Activated CD8-positive, alpha-beta T cell treated with anti-CD3 and anti-CD28 coated beads, Interleukin-2, amount 10 ng/mL, durations not matched to agents 7 days and 5 days (primary cell): Measurements from ENCODE around the gene KRI1. TPM values are rescaled to one million over a fixed set of nuclear protein-coding genes. Genes with fewer than 3 reads are reported as not detected.
"Not testable (repeated sequence)": the region's sequence is repeated elsewhere in the genome, so short reads cannot be mapped to it uniquely, and the experiment has no call there.

ENCODE experiments used
- ATAC-seq: fragments of 150-1000 bp; cut with Tn5 transposase; one replicate; pipeline ENCODE4 v1.10.0; 2021; ENCODE audit warnings: moderate library complexity
- CTCF ChIA-PET: fragments of 350-600 bp; sonication (Branson Sonifier 250); formaldehyde crosslinking; loops from one replicate; lab custom pipeline; 2021; ENCODE audit warnings: antibody characterized with exemption; lab: Charles Lee
- POLR2A ChIA-PET: fragments of 350-600 bp; sonication (Branson Sonifier 250); formaldehyde crosslinking; loops from one replicate; lab custom pipeline; 2021; ENCODE audit warnings: antibody characterized with exemption; lab: Charles Lee
- DNase-seq: peaks from one replicate; pipeline ENCODE4 v3.0.0-alpha.2; 2020
- H3K27ac Mint-ChIP-seq: one replicate; pipeline ENCODE4 v1.8.0; 2021; ENCODE audit warnings: mild to moderate bottlenecking, mixed read lengths
- H3K27me3 Mint-ChIP-seq: one replicate; pipeline ENCODE4 v1.8.0; 2021; ENCODE audit warnings: low read depth, mixed read lengths
- H3K36me3 Mint-ChIP-seq: one replicate; pipeline ENCODE4 v1.8.0; 2021; ENCODE audit warnings: low read depth, mixed read lengths
- H3K4me1 Mint-ChIP-seq: one replicate; pipeline ENCODE4 v1.8.0; 2021; ENCODE audit warnings: low read depth, mixed read lengths
- H3K4me3 Mint-ChIP-seq: one replicate; pipeline ENCODE4 v1.8.0; 2021; ENCODE audit warnings: mild to moderate bottlenecking, mixed read lengths
- H3K9me3 Mint-ChIP-seq: one replicate; pipeline ENCODE4 v1.8.0; 2022; ENCODE audit warnings: mixed read lengths; ENCODE audit not compliant: insufficient read depth
- total RNA-seq, 2 experiments: library from RNA; stranded (reverse); gene quantifications; one replicate each; pipeline ENCODE4 v1.2.3, GENCODE V29; 2021

KRI1 gene
- total RNA-seq, 2 experiments from 2014 or later, result 64.0 to 72.8 TPM

GRCh38 chr19:10557603-10558197, 8.1 kb downstream of the KRI1 start:
- peaks cover 74% of the 10 kb centered on the region for H3K36me3 Mint-ChIP-seq
- no peak overlapping the region for H3K4me3 Mint-ChIP-seq
- H3K27ac Mint-ChIP-seq, result peak overlapping the region; percentile 14
- ATAC-seq, result no peak
- no peak for DNase-seq
- peaks cover 52% of the 10 kb centered on the region for H3K4me1 Mint-ChIP-seq
- H3K27me3 Mint-ChIP-seq, result no peaks in the 10 kb centered on the region
- no peaks in the 10 kb centered on the region for H3K9me3 Mint-ChIP-seq
- ChIA-PET CTCF (no interaction called here), POLR2A (interaction anchor here (8.3 kb wide), 1 partner anchor 9 kb away, joined by 141 read pairs; the partner anchor contains the start of genes CDKN2D and KRI1)

- no peak for ATAC-seq
- DNase-seq, result no peak
- Mint-ChIP-seq H3K9me3 (no peaks in the 10 kb centered on the region), H3K36me3 (peaks cover 77% of the 10 kb centered on the region), H3K4me3 (no peak overlapping the region), H3K27me3 (no peaks in the 10 kb centered on the region), H3K27ac (peak overlapping the region; percentile 73), H3K4me1 (peaks cover 61% of the 10 kb centered on the region)
- ChIA-PET CTCF (interaction anchor here (0.8 to 7.1 kb wide), 7 partner anchors 12 to 162 kb away, joined by 3 to 76 read pairs (median 4); partner anchors contain the start of genes CDKN2D, DNM2 and KRI1), POLR2A (interaction anchor here (1.7 to 8.3 kb wide), 2 partner anchors 11 to 48 kb away, joined by 5 to 141 read pairs; partner anchors contain the start of genes CDKN2D and KRI1)
These were observed 10.2 kb downstream of the KRI1 start for GRCh38 chr19:10555610-10555973.

DNA sequence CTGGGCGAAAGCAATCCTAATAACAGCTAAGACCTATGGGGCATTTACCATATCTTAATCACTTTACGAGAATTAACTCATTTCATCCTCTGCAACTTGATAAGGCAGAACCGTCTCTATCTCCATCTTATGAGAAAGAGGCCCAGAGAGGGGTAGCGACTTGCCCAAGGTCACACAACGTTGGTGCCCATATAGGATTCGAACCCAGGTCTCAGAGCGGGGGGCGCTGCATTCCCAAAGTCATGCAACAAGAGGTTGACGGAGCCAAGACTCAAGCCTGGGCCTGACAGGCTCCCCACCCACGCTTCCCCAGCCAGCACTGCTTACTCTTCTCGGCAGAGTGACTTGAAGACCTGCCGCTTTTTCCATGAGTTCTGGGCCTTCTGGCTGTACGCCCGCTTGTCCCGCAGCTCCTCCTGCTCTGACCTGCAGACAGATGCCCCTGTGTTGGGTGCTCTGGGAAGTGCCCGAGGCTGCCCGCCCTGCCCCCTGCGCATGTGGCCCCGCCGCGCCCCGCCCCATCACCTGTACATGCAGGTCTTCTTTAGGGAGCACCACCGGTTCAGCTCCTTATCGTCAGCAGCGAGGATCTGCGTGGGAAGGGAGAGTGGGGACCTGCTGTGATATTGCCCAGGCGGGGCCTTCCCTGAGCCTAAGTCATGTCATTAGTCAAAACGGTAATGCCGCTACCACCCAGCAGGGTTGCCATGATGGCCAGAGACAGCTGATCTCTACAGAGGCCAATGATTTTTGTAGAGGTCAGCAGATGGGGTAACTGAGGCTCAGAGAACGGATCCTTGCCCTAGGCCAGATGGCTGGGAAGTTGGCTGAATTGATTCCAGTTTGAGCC, 10.8 kb downstream of the KRI1 start:
- Mint-ChIP-seq H3K27ac (peak overlapping the region; percentile 93), H3K4me3 (no peak overlapping the region), H3K36me3 (peaks cover 76% of the 10 kb centered on the region), H3K9me3 (no peaks in the 10 kb centered on the region), H3K27me3 (no peaks in the 10 kb centered on the region), H3K4me1 (peaks cover 66% of the 10 kb centered on the region)
- CTCF ChIA-PET, result interaction anchor here (0.8 to 7.1 kb wide), 15 partner anchors 9 to 163 kb away, joined by 3 to 76 read pairs (median 4); partner anchors contain the start of genes CDKN2D, DNM2 and KRI1
- POLR2A ChIA-PET, result interaction anchor here (0.9 to 8.3 kb wide), 8 partner anchors 10 to 284 kb away, joined by 4 to 141 read pairs (median 5); partner anchors contain the start of genes CDKN2D, ICAM1, KRI1 and PDE4A
- DNase-seq (peak; percentile 24), ATAC-seq (no peak)

- H3K27me3 Mint-ChIP-seq, result no peaks in the 10 kb centered on the region
- H3K27ac Mint-ChIP-seq, result peak overlapping the region; percentile 93
- no peaks in the 10 kb centered on the region for H3K9me3 Mint-ChIP-seq
- DNase-seq, result peak; percentile 95
- H3K4me3 Mint-ChIP-seq, result peak overlapping the region; percentile 63
- peak; percentile 89 for ATAC-seq
- H3K4me1 Mint-ChIP-seq, result peaks cover 68% of the 10 kb centered on the region
- peaks cover 73% of the 10 kb centered on the region for H3K36me3 Mint-ChIP-seq
- POLR2A ChIA-PET, result interaction anchor here (0.9 to 8.3 kb wide), 13 partner anchors 8 to 283 kb away, joined by 3 to 141 read pairs (median 4); partner anchors contain the start of genes CDC37, CDKN2D, ICAM1 and KRI1
- CTCF ChIA-PET, result interaction anchor here (0.8 to 7.1 kb wide), 16 partner anchors 10 to 150 kb away, joined by 3 to 76 read pairs (median 4); partner anchors contain the start of genes CDC37, CDKN2D and KRI1
These were observed 11.8 kb downstream of the KRI1 start for GRCh38 chr19:10553943-10554381.

- peaks cover 75% of the 10 kb centered on the region for H3K36me3 Mint-ChIP-seq
- H3K27ac Mint-ChIP-seq, result peak overlapping the region; percentile 93
- H3K4me1 Mint-ChIP-seq, result peaks cover 65% of the 10 kb centered on the region
- POLR2A ChIA-PET, result interaction anchor here (0.6 to 8.3 kb wide), 9 partner anchors 9 to 150 kb away, joined by 3 to 141 read pairs (median 4); partner anchors contain the start of genes CDC37, CDKN2D and KRI1
- CTCF ChIA-PET, result interaction anchor here (0.8 to 7.1 kb wide), 18 partner anchors 11 to 164 kb away, joined by 3 to 76 read pairs (median 7); partner anchors contain the start of genes CDC37, CDKN2D, DNM2 and KRI1
- DNase-seq (peak; percentile 43), ATAC-seq (no peak)
- H3K9me3 Mint-ChIP-seq, result no peaks in the 10 kb centered on the region
- H3K27me3 Mint-ChIP-seq, result no peaks in the 10 kb centered on the region
- peak overlapping the region; percentile 63 for H3K4me3 Mint-ChIP-seq
These were observed 12.6 kb downstream of the KRI1 start for GRCh38 chr19:10553087-10553667.

DNA sequence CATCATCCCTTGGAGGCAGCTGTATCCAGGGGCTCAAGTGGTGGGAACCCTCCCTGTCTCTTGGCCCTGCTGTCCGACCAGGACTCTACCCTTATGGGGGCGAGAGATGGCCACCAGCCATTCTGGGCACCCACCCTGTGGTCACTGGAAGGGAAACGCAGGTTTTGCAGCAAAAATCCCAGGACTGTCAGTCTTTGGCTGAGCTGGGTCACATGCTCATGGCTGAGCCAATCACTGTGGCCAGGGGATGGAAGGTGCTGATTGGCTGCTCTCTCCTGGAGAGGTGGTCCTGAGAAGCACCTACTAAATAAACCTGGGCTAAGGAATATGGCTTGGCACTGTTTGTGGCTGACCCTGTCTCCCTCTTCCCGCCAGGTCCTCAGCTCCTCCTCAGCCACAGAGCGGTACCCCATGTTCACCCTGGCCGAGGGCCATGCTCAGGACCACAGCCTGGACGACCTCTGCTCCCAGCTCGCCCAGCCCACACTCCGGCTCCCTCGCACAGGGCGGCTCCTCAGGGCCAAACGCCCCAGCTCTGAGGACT, 13.2 kb downstream of the KRI1 start:
- H3K27ac Mint-ChIP-seq, result peak overlapping the region; percentile 93
- DNase-seq (peak; percentile 45), ATAC-seq (peak; percentile 5)
- no peaks in the 10 kb centered on the region for H3K27me3 Mint-ChIP-seq
- H3K4me1 Mint-ChIP-seq, result peaks cover 62% of the 10 kb centered on the region
- no peaks in the 10 kb centered on the region for H3K9me3 Mint-ChIP-seq
- CTCF ChIA-PET, result interaction anchor here (0.9 to 7.1 kb wide), 17 partner anchors 11 to 165 kb away, joined by 3 to 76 read pairs (median 7); partner anchors contain the start of genes CDC37, CDKN2D, DNM2 and KRI1
- peak overlapping the region; percentile 63 for H3K4me3 Mint-ChIP-seq
- H3K36me3 Mint-ChIP-seq, result peaks cover 71% of the 10 kb centered on the region
- POLR2A ChIA-PET, result interaction anchor here (1.0 to 8.3 kb wide), 6 partner anchors 9 to 149 kb away, joined by 3 to 141 read pairs (median 4); partner anchors contain the start of genes CDKN2D and KRI1

GRCh38 chr19:10551698-10552301, 14.0 kb downstream of the KRI1 start:
- DNase-seq (peak; percentile 62), ATAC-seq (no peak)
- Mint-ChIP-seq H3K36me3 (peaks cover 72% of the 10 kb centered on the region), H3K27ac (peak overlapping the region; percentile 93), H3K9me3 (no peaks in the 10 kb centered on the region), H3K4me1 (peaks cover 62% of the 10 kb centered on the region), H3K27me3 (no peaks in the 10 kb centered on the region), H3K4me3 (peak overlapping the region; percentile 25)
- ChIA-PET POLR2A (interaction anchor here (1.0 to 8.3 kb wide), 5 partner anchors 15 to 281 kb away, joined by 3 to 141 read pairs (median 4); partner anchors contain the start of genes CDKN2D, ICAM1 and KRI1), CTCF (interaction anchor here (0.9 to 7.1 kb wide), 11 partner anchors 11 to 150 kb away, joined by 3 to 76 read pairs (median 7); partner anchors contain the start of genes CDKN2D, KRI1 and QTRT1)

- H3K4me1 Mint-ChIP-seq, result peaks cover 60% of the 10 kb centered on the region
- ATAC-seq, H3K4me3 Mint-ChIP-seq, H3K27me3 Mint-ChIP-seq, H3K9me3 Mint-ChIP-seq, DNase-seq: not testable (repeated sequence)
- peaks cover 71% of the 10 kb centered on the region for H3K36me3 Mint-ChIP-seq
- POLR2A ChIA-PET, result interaction anchor here (1.2 to 8.3 kb wide), 4 partner anchors 16 to 280 kb away, joined by 4 to 141 read pairs (median 4); partner anchors contain the start of genes CDKN2D, ICAM1 and KRI1
- CTCF ChIA-PET, result interaction anchor here (1.0 to 7.1 kb wide), 10 partner anchors 10 to 313 kb away, joined by 3 to 76 read pairs (median 6); partner anchors contain the start of genes CDKN2D, KRI1 and QTRT1
- peak overlapping the region; percentile 20 for H3K27ac Mint-ChIP-seq
These were observed 14.8 kb downstream of the KRI1 start for GRCh38 chr19:10551006-10551405.

- H3K9me3 Mint-ChIP-seq, result no peaks in the 10 kb centered on the region
- no peaks in the 10 kb centered on the region for H3K27me3 Mint-ChIP-seq
- H3K36me3 Mint-ChIP-seq, result peaks cover 69% of the 10 kb centered on the region
- no peak overlapping the region for H3K4me3 Mint-ChIP-seq
- ChIA-PET POLR2A (interaction anchor here (1.5 to 8.3 kb wide), 2 partner anchors 16 to 103 kb away, joined by 4 to 141 read pairs; partner anchors contain the start of genes CDKN2D and KRI1), CTCF (interaction anchor here (1.0 to 7.1 kb wide), 6 partner anchors 9 to 314 kb away, joined by 3 to 76 read pairs (median 6); partner anchors contain the start of genes CDKN2D and KRI1)
- H3K27ac Mint-ChIP-seq, result peak overlapping the region; percentile 37
- DNase-seq (no peak), ATAC-seq (no peak)
- H3K4me1 Mint-ChIP-seq, result peaks cover 54% of the 10 kb centered on the region
These were observed 15.5 kb downstream of the KRI1 start for GRCh38 chr19:10550336-10550735.

GRCh38 chr19:10549733-10550132, 16.1 kb downstream of the KRI1 start:
- no peak for DNase-seq
- no peak overlapping the region for H3K4me3 Mint-ChIP-seq
- ATAC-seq, result no peak
- POLR2A ChIA-PET, result no interaction called here
- H3K27me3 Mint-ChIP-seq, result no peaks in the 10 kb centered on the region
- H3K4me1 Mint-ChIP-seq, result peaks cover 54% of the 10 kb centered on the region
- peaks cover 71% of the 10 kb centered on the region for H3K36me3 Mint-ChIP-seq
- H3K9me3 Mint-ChIP-seq, result no peaks in the 10 kb centered on the region
- CTCF ChIA-PET, result no interaction called here
- H3K27ac Mint-ChIP-seq, result no peak overlapping the region
